Endothelial cell of hepatic sinusoid (primary cell): Measurements from ENCODE around the gene CMSS1.
"Not testable (repeated sequence)": the region's sequence is repeated elsewhere in the genome, so short reads cannot be mapped to it uniquely, and the experiment has no call there.

Experiments
- in situ Hi-C: cut with HindIII; loops from 2 replicates; pipeline ENCODE4 v1.10.0; 2017; ENCODE audit warnings: low sequenced_read_pairs

Gene CMSS1

GRCh38 chr3:100073714-100074307 lies 256.1 kb downstream of the CMSS1 start:
- in situ Hi-C loops, result no loop called here

- in situ Hi-C loops, result no loop called here
Measured at GRCh38 chr3:100075196-100075595, 257.5 kb downstream of the CMSS1 start.

GRCh38 chr3:100075851-100076730 lies 258.4 kb downstream of the CMSS1 start:
- in situ Hi-C loops, result no loop called here

DNA sequence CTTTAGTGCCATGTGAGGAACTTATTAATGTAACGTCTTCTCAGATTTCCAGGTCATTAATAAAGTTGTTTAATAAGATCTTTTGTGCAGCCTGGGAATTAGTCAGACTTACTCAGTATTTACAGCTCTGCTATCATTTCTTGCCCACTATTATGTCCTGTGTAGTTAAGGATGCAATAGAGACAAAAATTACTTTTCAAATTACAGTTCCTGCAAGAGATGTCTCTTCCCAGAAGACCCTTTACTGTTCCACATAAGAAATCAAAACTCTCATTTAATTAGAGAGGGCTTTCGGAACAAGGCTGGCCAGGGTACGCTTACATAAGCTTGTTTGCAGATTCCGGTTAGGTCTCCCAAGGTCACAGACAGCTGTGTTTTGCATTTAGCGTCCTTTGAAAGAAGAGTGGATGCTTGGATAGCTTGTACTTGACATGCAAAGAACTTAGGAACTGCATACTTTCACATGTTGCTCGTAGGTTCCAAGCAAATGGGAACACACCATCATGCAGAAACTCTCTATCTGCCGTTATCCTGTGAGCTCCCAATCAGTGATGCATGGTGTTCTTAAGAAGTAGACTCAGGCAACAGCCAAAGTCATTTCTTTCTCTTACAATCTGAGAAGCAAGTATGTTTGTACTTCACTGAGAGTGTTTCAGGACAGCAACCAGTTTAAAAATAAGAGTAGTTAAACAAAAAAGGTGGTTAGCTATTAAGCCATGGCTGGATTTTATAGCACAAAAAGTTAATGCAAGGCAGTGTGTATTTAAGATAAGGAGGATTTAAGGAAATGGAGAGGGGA lies 259.3 kb downstream of the CMSS1 start:
- in situ Hi-C loops, result no loop called here

DNA sequence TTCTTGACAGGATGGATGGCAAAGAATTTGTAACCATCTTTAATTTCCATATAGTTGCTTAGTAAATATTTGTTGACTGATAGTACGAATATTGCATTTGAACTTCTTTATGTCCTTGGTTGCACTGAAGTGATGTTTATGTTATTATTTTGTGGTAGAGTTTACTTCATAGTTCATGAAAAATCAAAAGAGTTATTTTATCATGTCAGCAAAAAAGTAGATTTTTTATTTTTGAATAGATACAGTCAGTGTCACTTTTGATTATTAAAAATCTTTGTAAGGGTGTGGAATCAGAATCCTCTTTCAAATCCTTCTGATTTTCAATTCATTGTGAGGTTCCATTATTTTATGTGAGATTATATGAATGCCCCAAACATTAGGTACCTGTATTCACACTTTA lies 261.7 kb downstream of the CMSS1 start:
- in situ Hi-C loops, result no loop called here

DNA sequence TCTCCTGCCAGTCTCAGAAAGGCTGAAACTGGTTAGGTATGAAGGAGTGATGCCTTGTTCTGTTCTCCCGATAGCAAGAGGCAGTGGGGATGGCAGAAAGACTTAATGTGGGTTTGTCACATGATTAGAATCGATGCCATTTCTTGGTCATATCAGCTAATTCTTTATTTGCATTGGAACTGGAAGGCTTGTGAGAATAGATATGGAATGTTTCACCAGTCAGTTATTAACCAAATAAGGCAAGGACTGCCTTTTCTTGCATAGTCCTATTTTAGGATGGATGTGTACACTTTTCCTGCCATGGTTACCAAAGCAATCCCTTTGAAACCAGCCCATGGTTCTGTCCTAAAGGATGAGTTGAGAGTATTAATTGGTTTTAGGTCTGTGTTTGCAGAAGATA lies 262.9 kb downstream of the CMSS1 start:
- in situ Hi-C loops, result loop anchor here (10.0 kb wide), 1 partner anchor 254 kb away; the partner anchor contains the start of gene NIT2

DNA sequence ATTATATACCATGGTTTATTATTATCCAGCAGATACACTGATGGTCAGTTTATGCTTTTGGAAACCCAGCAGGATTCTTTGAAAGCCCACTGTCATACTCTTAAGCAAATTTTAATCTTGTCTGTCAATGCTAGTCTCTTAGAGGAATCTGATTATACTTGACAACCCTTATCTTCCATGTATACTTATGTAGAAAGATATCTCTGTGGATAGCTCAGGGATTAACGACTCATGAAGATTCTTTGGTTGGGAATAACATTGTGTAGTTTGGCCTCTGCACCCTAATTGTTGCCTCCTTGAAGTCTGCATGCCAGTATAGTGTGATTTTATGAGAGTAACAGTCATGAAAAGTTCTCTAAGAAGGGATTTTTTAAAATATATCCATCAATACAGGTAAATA lies 263.6 kb downstream of the CMSS1 start:
- in situ Hi-C loops, result loop anchor here (10.0 kb wide), 1 partner anchor 253 kb away; the partner anchor contains the start of gene NIT2

- in situ Hi-C loops, result loop anchor here (10.0 kb wide), 1 partner anchor 253 kb away; the partner anchor contains the start of gene NIT2
Measured at GRCh38 chr3:100081986-100082692, 264.5 kb downstream of the CMSS1 start.

GRCh38 chr3:100082714-100083113 lies 265.1 kb downstream of the CMSS1 start:
- in situ Hi-C loops, result loop anchor here (10.0 kb wide), 1 partner anchor 252 kb away; the partner anchor contains the start of gene NIT2

- in situ Hi-C loops, result loop anchor here (10.0 kb wide), 1 partner anchor 252 kb away; the partner anchor contains the start of gene NIT2
Measured at GRCh38 chr3:100083209-100083608, 265.5 kb downstream of the CMSS1 start.

DNA sequence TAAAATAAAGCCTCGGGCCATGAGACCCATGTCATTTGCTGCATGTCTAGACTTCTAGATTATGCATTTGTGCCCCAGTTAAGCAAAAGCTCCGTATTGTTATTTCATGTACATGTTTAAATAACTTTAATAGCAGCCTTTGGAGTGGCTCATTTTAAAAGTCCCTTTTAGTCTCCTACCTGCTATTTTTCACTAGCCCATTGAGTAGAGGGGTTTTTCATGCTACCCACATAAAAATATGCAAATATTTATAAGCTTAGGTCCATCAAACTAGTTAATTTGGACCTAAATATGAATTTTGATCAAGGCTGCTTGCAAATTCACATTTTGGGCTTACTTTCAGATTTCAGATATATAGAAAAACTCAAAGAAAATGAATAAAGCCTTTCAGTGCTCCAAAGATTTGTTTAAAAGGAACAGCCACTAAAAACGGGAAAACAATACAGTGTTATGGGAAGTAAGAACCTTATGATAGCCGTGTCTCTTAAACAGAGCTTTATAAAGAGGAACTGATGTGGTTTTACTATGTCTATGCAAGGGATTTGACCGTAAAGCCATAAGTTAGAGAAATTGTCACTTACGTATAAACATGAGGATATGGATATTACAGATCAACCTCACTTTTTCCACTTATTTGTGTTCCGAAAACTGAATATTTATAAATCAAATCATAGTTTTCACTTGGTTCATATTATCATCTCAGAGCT lies 266.6 kb downstream of the CMSS1 start:
- in situ Hi-C loops, result loop anchor here (10.0 kb wide), 1 partner anchor 251 kb away; the partner anchor contains the start of gene NIT2

GRCh38 chr3:100086401-100086800 lies 268.7 kb downstream of the CMSS1 start:
- in situ Hi-C loops, result loop anchor here (10.0 kb wide), 1 partner anchor 248 kb away; the partner anchor contains the start of gene NIT2

- in situ Hi-C loops, result loop anchor here (10.0 kb wide), 1 partner anchor 248 kb away; the partner anchor contains the start of gene NIT2
Measured at GRCh38 chr3:100087198-100087597, 269.5 kb downstream of the CMSS1 start.

DNA sequence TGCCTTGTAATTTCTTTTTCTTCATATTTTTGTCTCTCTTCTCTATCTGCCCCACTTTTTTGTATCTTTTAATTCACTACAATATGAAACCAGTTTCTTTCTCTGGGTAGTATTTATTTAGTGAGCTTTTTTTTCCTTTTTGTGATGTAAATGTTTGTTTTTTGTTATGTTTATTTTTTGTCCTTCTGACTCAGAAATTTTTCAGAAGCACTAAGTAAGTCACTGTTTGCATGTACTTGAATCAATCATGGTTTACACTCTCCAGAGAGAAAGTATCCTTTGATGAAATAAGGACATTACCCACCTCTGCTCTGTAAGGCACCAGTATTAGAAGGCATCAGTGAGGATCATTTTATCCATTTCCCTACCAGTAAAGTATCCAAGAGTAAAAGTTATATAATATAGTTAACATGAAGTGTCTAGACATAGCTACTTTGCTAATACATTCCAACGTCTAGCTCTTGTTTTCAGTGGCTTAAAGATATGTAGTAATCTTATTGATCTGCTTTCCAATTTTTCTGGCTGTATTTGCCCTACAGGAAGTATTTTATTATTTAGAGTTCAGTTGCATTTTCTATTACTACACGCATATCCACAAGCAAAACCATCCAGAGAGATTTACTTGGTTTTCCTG lies 271.2 kb downstream of the CMSS1 start:
- in situ Hi-C loops, result loop anchor here (10.0 kb wide), 1 partner anchor 246 kb away; the partner anchor contains the start of gene NIT2

GRCh38 chr3:100089812-100090668 lies 272.4 kb downstream of the CMSS1 start:
- in situ Hi-C loops, result loop anchor here (10.0 kb wide), 1 partner anchor 245 kb away; the partner anchor contains the start of gene NIT2

DNA sequence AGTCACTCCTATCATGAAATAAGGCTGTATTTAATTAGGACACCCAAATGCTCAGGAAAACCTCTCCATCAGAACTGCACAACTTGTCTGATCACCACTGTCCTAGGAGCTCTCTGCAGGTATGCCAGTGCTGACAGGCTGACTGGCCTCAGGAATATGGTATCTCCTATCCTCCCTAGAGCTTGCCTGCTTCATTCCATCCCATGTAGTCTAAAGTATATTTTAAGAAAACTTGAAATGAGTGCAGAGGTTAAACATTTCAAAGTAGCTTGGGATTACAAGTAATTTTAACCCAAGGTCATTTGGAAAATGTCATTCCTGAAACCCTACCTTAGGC lies 273.0 kb downstream of the CMSS1 start:
- in situ Hi-C loops, result no loop called here

GRCh38 chr3:100093831-100094230 lies 276.2 kb downstream of the CMSS1 start:
- in situ Hi-C loops, result no loop called here

DNA sequence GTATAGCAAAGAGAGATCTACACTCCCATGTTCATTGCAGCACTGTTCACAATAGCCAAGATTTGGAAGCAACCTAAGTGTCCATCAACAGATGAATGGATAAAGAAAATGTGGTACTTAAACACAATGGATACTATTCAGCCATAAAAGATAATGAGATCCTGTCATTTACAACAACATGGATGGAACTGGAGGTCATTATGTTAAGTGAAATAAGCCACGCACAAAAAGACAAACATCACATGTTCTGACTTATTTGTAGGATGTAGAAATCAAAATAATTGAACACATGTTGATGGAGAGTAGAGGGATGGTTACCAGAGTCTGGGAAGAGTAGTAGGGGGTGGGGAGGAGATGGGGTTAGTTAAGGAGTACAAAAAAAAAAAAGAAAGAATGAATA lies 278.6 kb downstream of the CMSS1 start:
- in situ Hi-C loops, result not testable (repeated sequence)
